ENCODE measurements around the gene YIF1B. TPM values are rescaled to one million over a fixed set of nuclear protein-coding genes. Genes with fewer than 3 reads are reported as not detected.

YIF1B gene
- total and polyA plus RNA-seq, 3 donors from 2014 or later, result 52.1 to 63.7 (median 63.5) TPM

GRCh38 chr19:38308006-38308766 is 7.6 kb downstream of the YIF1B start:
- Histone ChIP-seq H3K27me3 (no peaks in the 10 kb centered on the region), H3K27ac (no peak overlapping the region), H3K9me3 (no peaks in the 10 kb centered on the region), H3K36me3 (ENCODE audit: low read depth, missing control alignments) (no peaks in the 10 kb centered on the region), H3K4me3 (no peak overlapping the region), H3K4me1 (no peaks in the 10 kb centered on the region)
- 90 to 94% methylated on average over 12 of the region's 12 CpGs for WGBS, 2 donors
- intact Hi-C loops (cut with DNase I; ENCODE audit: low total_unique reads), result no loop called here
- TF ChIP-seq, protein P1, sequence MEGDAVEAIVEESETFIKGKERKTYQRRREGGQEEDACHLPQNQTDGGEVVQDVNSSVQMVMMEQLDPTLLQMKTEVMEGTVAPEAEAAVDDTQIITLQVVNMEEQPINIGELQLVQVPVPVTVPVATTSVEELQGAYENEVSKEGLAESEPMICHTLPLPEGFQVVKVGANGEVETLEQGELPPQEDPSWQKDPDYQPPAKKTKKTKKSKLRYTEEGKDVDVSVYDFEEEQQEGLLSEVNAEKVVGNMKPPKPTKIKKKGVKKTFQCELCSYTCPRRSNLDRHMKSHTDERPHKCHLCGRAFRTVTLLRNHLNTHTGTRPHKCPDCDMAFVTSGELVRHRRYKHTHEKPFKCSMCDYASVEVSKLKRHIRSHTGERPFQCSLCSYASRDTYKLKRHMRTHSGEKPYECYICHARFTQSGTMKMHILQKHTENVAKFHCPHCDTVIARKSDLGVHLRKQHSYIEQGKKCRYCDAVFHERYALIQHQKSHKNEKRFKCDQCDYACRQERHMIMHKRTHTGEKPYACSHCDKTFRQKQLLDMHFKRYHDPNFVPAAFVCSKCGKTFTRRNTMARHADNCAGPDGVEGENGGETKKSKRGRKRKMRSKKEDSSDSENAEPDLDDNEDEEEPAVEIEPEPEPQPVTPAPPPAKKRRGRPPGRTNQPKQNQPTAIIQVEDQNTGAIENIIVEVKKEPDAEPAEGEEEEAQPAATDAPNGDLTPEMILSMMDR (IDR thresholded peaks at IDR 0.05), result no peak
- no peak for TF ChIP-seq POLR2A (IDR thresholded peaks at IDR 0.05)
- DNase-seq, result no peak

- Histone ChIP-seq H3K27me3 (no peaks in the 10 kb centered on the region), H3K9me3 (no peaks in the 10 kb centered on the region), H3K36me3 (ENCODE audit: low read depth, missing control alignments) (no peaks in the 10 kb centered on the region), H3K27ac (no peak overlapping the region), H3K4me1 (no peaks in the 10 kb centered on the region), H3K4me3 (no peak overlapping the region)
- TF ChIP-seq, protein P1 (IDR thresholded peaks at IDR 0.05), result no peak
- no peak for TF ChIP-seq POLR2A (IDR thresholded peaks at IDR 0.05)
- 79 to 89% methylated on average over 5 of the region's 8 CpGs for WGBS, 2 donors
- no peak for DNase-seq
- intact Hi-C loops (cut with DNase I; ENCODE audit: low total_unique reads), result no loop called here
Observed at GRCh38 chr19:38307597-38307996, 8.2 kb downstream of the YIF1B start.

DNA sequence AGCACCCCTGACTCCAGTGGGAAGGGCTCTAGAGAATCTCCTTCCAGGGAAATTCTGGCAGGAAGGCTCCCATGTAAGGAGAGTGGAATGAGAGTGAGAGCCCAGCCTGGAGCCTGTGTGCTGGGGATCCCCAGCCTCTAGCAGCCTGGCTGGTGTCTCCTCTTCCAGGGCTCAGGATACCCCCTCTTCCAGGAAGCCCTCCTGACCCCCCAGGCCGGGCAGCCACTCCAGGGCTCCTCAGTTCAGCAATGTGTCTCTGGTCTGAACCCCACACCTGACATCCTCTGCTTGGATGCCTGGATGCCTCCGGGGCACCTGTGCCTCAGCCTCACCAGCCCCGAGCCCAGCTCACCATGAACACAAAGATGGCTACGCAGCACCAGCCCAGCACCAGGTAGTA is 8.7 kb downstream of the YIF1B start:
- Histone ChIP-seq H3K4me3 (no peak overlapping the region), H3K27ac (no peak overlapping the region), H3K27me3 (no peaks in the 10 kb centered on the region), H3K36me3 (ENCODE audit: low read depth, missing control alignments) (no peaks in the 10 kb centered on the region), H3K9me3 (no peaks in the 10 kb centered on the region), H3K4me1 (no peaks in the 10 kb centered on the region)
- TF ChIP-seq POLR2A (IDR thresholded peaks at IDR 0.05), result no peak
- TF ChIP-seq, protein P1 (IDR thresholded peaks at IDR 0.05), result no peak
- intact Hi-C loops (cut with DNase I; ENCODE audit: low total_unique reads), result no loop called here
- WGBS, 2 donors, result 97% methylated on average over 4 of the region's 4 CpGs
- DNase-seq, result no peak

- intact Hi-C loops (cut with DNase I; ENCODE audit: low total_unique reads), result no loop called here
- 93 to 100% methylated on average over 3 of the region's 3 CpGs for WGBS, 2 donors
- Histone ChIP-seq H3K4me1 (no peaks in the 10 kb centered on the region), H3K27me3 (no peaks in the 10 kb centered on the region), H3K36me3 (ENCODE audit: low read depth, missing control alignments) (no peaks in the 10 kb centered on the region), H3K27ac (no peak overlapping the region), H3K9me3 (no peaks in the 10 kb centered on the region), H3K4me3 (no peak overlapping the region)
- no peak for DNase-seq
- no peak for TF ChIP-seq POLR2A (IDR thresholded peaks at IDR 0.05)
- TF ChIP-seq, protein P1 (IDR thresholded peaks at IDR 0.05), result no peak
Observed at GRCh38 chr19:38306236-38306635, 9.5 kb downstream of the YIF1B start.

All from testis (tissue), 3 donors.